ENCODE results near the gene YARS1.

GRCh38 chr1:32749332-32749731, 67.8 kb downstream of the YARS1 start:
- TF ChIP-seq POLR2A (IDR thresholded peaks at IDR 0.05; ENCODE audit: low read depth, low read length) (no peak), CTCF (conservative IDR thresholded peaks at IDR 0.05; ENCODE audit: low read depth, low read length) (no peak), RFX5 (IDR thresholded peaks at IDR 0.05; ENCODE audit: low read depth, low read length) (no peak), RAD21 (IDR thresholded peaks at IDR 0.05; ENCODE audit: low read length) (no peak)
